Measurements from ENCODE around the gene MOAP1.
"Not testable (repeated sequence)": the region's sequence is repeated elsewhere in the genome, so short reads cannot be mapped to it uniquely, and the experiment has no call there.

DNA sequence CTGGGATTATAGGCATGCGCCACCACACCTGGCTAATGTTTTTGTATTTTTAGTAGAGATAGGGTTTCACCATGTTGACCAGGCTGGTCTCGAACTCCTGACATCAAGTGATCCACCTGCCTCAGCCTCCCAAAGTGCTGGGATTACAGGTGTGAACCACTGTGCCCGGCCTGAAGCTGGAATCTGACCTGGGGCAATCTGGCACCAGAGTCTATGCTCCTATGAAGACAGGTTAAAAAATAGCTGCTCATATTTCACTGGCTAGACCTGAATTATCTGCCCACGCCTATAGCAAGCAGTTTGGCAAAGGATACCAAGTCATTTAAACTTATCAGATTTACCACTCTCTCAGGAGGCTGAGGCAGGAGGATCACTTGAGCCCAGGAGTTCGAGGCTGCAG lies 10.0 kb downstream of the MOAP1 start:
- TF ChIP-seq, protein P1, sequence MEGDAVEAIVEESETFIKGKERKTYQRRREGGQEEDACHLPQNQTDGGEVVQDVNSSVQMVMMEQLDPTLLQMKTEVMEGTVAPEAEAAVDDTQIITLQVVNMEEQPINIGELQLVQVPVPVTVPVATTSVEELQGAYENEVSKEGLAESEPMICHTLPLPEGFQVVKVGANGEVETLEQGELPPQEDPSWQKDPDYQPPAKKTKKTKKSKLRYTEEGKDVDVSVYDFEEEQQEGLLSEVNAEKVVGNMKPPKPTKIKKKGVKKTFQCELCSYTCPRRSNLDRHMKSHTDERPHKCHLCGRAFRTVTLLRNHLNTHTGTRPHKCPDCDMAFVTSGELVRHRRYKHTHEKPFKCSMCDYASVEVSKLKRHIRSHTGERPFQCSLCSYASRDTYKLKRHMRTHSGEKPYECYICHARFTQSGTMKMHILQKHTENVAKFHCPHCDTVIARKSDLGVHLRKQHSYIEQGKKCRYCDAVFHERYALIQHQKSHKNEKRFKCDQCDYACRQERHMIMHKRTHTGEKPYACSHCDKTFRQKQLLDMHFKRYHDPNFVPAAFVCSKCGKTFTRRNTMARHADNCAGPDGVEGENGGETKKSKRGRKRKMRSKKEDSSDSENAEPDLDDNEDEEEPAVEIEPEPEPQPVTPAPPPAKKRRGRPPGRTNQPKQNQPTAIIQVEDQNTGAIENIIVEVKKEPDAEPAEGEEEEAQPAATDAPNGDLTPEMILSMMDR (IDR thresholded peaks at IDR 0.05), result not testable (repeated sequence)
- not testable (repeated sequence) for TF ChIP-seq POLR2A (IDR thresholded peaks at IDR 0.05; ENCODE audit: low read length); MAZ (IDR thresholded peaks at IDR 0.05; ENCODE audit: borderline replicate concordance, low read depth, low read length); JUN (IDR thresholded peaks at IDR 0.05); EP300 (IDR thresholded peaks at IDR 0.05); JUNB (IDR thresholded peaks at IDR 0.05); RAD21 (conservative IDR thresholded peaks at IDR 0.05 in 1 of 2, IDR thresholded peaks at IDR 0.05 in 1 of 2); MAFK (IDR thresholded peaks at IDR 0.05; ENCODE audit: partially characterized antibody)
- TF ChIP-seq, protein P2, sequence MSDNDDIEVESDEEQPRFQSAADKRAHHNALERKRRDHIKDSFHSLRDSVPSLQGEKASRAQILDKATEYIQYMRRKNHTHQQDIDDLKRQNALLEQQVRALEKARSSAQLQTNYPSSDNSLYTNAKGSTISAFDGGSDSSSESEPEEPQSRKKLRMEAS (IDR thresholded peaks at IDR 0.05), result not testable (repeated sequence)
